NCI-H146 treated with DMSO at 0.1 percent for 48 hours (cell line): ENCODE measurements around the gene DOK6.

Experiments used
- DNase-seq: peaks from one replicate; lab custom pipeline; 2025; ENCODE audit not compliant: unreplicated experiment; lab: John Stamatoyannopoulos, UW

The DOK6 gene

DNA sequence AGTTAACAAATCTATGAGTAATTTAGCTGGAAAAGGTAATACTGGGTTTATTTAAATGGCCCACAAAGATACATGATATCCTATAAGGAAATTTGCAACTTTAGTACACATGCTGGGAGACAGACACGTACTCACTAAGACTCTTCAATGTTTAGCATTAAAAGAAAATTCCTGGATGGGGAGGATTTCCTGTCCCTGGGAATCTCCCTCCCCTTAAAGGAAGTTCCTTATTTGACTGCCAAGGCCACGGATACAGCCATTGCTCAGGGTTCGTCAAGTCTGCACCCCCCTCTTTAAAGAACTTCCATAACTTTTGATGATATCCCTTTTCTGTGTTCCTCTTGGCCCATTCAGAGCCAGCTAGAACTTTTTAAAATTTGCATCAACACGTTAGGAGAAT, 279.4 kb downstream of the DOK6 start:
- no peak for DNase-seq

GRCh38 chr18:69683176-69683575, 282.5 kb downstream of the DOK6 start:
- no peak for DNase-seq

- no peak for DNase-seq
Measured at GRCh38 chr18:69684789-69685188, 284.1 kb downstream of the DOK6 start.

DNA sequence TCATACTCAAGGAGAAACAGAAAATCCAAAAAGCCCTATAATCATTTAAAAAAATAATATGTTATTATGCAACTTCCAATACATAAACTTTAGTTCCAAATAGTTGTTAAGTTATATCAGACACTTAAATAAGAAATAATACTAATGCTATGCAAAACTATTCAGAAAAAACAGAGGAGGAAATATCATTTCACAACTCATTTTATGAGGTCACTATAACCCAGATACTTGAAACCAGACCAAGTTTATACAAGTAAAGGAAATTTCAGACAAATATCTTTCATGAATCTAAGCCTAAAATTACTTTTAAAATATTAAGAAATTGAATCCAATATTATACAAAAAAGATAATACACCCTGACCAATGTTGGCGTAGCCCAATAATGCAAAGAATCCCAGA, 286.2 kb downstream of the DOK6 start:
- no peak for DNase-seq

- DNase-seq: no peak
Measured at GRCh38 chr18:69689121-69689759, 288.6 kb downstream of the DOK6 start.

- DNase-seq: no peak
Measured at GRCh38 chr18:69691008-69691760, 290.5 kb downstream of the DOK6 start.

DNA sequence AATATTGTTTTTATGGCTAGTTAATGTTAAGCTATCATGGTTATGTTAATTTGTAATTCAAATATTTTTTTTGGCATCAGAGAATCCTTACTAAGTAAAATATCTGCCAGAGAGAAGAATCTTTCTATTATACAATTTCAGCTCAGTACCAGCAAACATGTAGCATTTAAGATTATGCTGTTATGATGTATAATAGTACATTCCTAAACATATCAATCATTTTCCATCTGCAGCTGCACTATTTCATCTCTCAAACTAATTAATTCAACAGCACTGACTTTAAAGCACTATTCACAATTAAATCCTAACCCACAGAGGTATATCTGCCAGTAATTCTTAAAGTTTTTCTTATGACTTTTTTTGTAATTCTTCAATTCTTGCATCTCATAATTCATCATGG, 296.4 kb downstream of the DOK6 start:
- no peak for DNase-seq

- DNase-seq: no peak
Measured at GRCh38 chr18:69697689-69698088, 297.0 kb downstream of the DOK6 start.

DNA sequence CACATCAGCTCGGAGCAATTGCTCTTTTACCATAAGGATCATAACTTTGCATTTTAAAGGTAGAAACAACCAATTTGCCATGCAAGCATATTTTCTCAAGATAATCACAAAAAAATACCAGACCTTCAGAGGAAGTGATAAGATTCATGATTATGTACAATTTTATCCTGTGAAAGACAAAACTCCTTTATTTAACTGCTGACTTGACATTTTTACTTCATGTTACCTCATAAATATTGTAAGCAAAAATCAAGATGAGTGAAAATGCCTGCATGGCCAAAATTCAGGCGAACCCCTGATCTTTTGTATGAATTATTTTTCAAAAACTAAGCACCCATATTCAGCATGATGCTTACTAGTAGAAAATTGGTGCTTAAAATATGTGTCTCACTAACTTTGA, 300.6 kb downstream of the DOK6 start:
- no peak for DNase-seq

DNA sequence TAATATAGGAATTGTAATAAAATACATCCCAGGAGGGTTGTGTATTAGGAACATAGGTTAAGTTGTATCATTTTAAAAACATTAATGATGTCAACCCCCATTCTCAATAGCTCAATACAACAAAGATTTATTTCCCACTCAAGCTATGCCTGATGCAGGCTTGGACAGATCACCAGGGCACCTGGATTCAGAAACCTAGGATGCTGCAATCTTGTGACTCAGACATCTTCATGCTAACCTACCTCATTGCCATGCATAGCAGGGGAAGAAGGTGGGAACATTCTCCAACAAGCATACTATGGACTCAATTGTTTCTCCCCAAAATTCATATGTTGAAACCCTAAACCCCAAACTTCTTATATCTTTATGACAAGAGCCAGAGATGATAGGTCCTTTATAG, 302.8 kb downstream of the DOK6 start:
- no peak for DNase-seq

DNA sequence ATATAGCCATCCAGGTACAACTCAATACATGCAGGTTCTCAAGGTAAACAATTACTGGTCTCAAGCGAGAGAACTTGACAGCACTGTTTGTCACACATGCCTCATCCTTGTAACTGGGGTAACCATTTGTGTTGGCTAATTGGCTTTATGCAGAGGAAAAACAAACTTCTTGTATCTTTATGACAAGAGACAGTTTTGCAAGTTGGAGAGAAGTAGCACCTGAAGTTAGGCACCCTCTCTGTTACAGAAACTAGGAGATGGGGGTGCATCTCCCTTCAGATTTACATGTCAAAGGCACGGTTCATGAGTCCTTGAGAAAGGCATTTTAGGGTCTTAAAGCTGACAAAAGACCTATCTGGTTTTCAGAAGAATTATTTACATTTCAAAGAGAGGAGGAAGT, 305.3 kb downstream of the DOK6 start:
- no peak for DNase-seq

DNA sequence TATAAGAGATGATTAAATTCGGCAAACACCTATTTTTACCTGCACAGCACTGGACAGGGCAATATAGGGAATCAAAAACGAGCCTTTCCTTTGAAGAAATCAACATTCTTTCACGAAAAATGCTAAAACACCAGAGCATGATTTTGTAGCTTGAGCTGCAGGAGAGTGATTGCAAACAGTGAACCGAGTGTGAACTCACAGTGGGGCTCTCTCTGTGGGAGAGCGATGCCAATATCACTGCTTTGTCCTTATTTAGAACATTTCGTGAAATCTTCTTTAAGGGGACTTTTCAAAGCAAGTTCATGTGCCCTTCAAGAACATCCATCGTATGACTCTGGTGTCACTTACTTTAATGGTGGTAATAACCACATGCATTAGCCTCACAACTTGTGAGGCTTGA, 308.2 kb downstream of the DOK6 start:
- no peak for DNase-seq

DNA sequence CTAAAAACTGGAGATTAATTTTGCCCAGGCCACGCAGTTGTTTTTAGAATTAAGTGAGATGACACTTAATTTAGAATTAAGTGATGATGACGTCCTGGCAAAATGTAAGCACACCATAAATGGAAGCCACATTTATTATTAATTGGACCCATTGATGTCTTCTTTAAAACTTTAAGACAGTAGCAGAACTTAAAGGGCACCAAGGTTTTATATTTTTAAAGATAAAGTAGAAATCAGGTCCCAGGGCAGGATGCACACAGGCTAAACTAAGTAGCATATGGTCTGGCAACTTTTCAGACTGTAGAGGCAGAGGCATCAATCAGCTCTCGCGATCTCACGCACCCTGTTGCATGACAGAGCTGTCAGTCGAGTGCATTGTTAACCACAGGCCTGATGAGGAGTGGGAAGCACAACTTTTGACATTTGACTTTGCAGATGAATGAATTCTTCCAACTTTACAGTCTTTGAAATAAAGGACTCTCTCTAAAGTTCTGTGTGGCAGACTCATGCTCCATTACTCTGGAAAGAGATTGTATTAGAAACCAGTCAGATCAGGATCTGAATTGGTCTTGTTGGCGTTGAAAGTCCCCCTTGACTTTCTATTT, 314.6 kb downstream of the DOK6 start:
- DNase-seq: no peak

- no peak for DNase-seq
Measured at GRCh38 chr18:69717586-69717985, 316.9 kb downstream of the DOK6 start.

- DNase-seq: no peak
Measured at GRCh38 chr18:69718912-69719547, 318.3 kb downstream of the DOK6 start.

GRCh38 chr18:69720422-69720821, 319.7 kb downstream of the DOK6 start:
- no peak for DNase-seq

- DNase-seq: no peak
Measured at GRCh38 chr18:69723434-69723833, 322.7 kb downstream of the DOK6 start.

GRCh38 chr18:69725009-69725408, 324.3 kb downstream of the DOK6 start:
- DNase-seq: no peak

GRCh38 chr18:69725855-69726508, 325.3 kb downstream of the DOK6 start:
- no peak for DNase-seq

DNA sequence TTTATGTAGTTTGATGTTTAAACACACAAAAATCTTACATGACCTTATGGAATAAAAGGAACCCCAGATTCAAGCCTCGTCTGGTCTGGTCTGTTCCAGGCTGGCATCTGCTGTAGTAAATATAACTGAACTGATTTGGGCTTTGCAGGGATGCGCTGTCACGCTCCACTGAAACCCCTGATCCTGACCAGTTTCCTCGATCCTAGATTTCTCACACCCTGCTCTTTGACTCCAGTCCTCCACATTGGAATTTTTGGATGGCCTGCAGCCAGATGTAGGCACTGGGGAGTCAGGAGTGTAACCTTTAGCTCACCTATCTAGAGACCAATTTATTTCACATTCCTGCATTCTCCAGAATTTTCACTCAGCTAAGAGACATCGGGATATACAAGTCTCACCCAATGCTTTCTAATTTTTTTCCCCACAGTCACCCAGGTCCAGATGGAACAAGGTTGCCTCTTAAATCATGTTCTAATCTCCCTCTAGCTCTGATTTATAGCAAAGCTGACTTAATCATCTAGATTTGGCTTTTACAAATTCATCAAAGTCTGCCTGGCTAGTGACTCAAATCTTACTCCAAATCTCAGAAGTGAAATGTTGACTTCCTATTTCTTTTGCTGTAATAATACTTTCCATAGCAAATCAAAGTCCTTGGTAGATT, 327.4 kb downstream of the DOK6 start:
- no peak for DNase-seq

DNA sequence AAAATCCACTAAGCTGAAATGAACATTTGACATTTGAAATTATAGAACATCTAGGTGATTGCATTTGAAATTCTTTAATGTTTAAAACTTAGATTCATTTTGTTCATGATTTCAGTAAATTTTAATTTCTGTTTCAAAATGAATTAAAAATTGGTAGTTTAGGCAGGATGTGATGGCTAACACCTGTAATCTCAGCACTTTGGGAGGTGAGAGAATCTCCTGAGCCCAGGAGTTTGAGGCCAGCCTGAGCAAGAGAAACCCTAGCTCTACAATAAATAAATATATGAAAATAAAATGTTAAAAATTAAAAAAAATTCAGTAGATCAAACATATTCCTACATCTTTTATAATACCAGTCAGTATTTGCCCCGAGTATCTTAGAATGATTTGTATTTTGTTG, 330.0 kb downstream of the DOK6 start:
- no peak for DNase-seq
